Measurements from ENCODE around the gene COX7B2.

Gene COX7B2

GRCh38 chr4:46886711-46887110, 22.3 kb downstream of the COX7B2 start:
- DNase-seq, result no peak

GRCh38 chr4:46878641-46879040, 30.4 kb downstream of the COX7B2 start:
- DNase-seq, result no peak

GRCh38 chr4:46874811-46875210, 34.2 kb downstream of the COX7B2 start:
- no peak for DNase-seq

DNA sequence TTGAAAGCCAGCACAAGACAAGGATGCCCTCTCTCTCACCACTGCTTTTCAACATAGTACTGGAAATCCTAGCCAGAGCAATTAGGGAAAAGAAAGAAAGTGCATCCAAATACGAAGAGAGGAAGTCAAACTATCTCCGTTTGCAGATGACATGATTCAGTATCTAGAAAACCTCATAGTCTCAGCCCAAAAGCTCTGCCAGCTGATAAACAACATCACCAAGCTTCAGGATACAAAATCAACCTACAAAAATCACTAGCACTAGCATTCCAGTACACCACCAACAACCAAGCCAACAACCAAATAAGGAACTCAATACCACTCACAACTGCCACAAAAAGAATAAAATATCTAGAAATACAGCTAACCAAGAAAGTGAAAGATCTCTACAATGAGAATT, 38.6 kb downstream of the COX7B2 start:
- DNase-seq, result no peak

DNA sequence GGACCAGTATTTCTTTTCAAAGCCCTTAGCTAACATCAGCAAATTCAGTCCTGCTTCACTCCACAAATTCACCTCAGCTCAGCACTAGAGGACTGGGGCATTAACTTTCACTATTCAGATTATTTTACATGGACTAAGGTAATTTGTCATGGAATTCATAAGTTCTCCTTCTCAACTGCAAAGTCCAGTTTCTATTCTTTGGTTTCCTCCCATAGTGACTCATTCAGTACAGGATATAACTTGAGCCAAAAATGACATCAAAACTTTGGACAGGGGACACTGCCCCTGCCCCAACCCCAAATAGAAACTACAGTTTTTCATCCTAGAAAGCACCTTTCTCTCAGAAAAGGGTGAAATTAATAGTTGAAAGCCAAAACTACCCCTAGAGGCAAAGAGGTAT, 52.7 kb downstream of the COX7B2 start:
- no peak for DNase-seq

- DNase-seq, result no peak
These were observed 56.2 kb downstream of the COX7B2 start for GRCh38 chr4:46852800-46853199.

- no peak for DNase-seq
These were observed 59.0 kb downstream of the COX7B2 start for GRCh38 chr4:46850026-46850425.

DNA sequence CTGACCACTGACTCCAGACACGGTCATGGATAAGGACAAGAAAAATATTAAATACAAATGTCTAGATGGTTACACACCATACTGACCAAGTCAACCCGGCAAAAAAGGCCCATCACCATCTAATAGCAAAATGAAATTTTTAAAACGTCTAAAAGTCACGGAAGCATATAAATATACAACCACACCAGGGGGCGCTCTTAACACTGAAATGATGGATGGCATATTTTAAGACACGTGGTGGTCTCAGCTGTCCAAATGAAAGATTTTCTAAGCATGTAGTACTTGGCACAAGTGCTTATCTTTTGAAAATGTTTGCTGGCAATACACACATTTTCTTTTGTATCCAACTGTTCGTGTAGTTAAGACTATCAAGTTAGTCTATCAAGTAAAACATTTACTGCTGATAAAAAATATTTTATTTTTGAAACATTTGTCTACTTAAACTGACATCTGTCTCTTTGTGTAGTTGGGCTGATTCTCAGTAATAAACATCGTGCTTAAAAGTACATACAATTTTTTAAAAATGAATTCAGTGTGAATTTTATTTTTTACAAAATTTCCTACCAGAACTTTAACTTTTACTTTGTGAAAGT, 64.6 kb downstream of the COX7B2 start:
- DNase-seq, result peak; percentile 68

DNA sequence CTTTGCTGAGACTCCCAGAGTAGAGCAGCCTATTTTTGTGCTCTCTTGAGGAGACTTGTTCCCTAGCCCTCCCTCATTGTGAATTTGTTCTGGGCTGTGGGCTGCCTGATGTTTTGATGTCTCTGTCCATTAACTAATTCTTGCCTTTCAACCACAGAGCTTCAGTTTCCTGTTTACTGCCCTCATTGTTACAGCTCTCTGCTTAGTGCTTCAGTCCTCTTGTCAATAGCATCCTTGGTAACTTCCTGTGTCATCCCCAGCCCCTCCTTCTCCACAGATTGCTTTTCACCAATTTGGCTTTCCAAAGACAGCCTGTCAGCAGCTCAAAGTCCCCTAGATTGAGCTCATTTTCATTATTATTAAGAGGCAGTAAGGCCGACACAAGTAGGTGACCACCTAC, 69.9 kb downstream of the COX7B2 start:
- DNase-seq, result no peak

DNA sequence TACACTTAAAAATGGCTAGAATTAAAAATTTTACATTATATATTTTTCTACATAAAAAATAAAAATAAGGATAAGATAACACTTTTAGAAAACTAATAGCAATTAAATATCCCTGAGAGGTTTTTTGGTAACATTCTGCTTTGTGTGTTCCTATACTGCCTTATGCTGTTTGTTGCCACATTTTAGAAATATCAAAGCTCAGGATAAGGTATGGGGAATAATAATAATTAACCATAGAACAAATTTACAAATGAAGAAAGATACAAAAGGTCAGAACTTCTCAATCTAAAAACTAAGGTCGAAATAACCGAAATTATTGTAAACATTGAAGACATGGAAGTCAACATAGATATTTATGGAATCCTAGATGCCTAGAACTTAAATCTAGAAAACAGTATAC, 71.4 kb downstream of the COX7B2 start:
- no peak for DNase-seq

DNA sequence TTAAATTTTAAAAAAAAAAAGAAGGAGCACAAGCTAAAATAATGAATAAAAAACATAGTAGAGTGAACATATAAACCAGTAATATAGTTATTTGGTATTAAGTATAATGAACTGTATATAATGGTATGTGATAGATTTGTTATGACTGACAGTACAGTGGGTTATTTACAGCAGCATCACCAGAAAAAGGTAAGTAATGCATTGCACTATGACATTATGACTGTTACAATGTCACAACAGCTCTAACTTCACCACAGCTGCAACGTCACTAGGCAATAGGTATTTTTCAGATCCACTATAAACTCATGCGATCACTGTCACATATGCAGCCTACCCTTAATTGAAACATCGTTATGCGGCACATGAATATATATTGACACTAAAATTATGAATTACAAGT, 72.5 kb downstream of the COX7B2 start:
- DNase-seq, result no peak

DNA sequence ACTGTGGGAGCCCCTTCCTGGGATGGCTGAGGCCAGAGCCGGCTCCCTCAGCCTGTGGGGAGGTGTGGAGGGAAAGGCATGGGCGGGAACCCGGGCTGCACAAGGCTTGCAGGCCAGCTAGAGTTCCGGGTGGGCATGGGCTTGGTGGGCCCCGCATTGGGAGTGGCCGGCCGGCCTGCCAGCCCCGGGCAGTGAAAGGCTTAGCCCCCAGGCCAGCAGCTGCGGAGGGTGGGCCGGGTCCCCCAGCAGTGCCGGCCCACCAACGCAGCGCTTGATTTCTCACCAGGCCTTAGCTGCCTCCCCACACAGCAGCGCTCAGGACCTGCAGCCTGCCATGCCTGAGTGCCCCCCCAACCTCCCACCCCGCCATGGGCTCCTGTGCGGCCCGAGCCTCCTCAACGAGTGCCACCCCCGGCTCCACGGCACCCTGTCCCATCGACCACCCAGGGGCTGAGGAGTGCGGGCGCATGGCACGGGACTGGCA, 78.0 kb downstream of the COX7B2 start:
- DNase-seq, result no peak

DNA sequence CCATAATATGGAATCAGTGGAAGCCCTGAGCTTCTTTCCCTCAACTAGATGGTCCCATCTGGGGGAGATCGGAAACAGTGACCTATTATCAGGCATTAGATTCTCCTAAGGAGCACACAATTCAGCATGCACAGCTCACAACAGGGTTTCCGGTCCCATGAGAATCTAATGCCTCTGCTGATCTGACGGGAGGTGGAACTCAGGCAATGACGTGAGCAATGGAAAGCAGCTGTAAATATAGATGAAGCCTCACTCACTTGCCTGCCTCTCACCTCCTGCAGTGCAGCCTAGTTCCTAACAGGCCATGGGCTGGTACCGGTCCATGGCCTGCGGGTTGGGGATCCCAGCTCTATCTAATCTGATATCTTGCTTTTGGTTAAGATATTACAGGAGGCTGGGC, 88.9 kb downstream of the COX7B2 start:
- DNase-seq, result no peak

- no peak for DNase-seq
These were observed 90.0 kb downstream of the COX7B2 start for GRCh38 chr4:46819095-46819494.

DNA sequence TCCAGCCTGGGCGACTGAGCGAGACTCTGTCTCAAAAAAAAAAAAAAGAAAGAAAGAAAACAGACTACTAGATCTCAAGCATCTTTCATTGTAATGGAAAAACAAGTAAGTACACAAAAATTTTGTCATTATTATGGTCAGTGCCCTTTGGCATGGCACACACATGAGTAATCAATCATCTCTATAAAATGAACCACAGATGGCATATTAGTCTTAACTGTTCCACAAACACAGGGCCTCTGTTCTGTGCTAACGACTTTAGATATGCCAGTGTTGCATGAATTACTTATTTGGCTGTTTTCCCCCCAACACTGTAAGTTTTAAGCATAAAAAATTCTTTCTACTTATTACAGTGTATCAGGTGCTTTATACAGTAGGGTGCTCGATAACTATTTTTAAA, 90.4 kb downstream of the COX7B2 start:
- DNase-seq, result no peak

DNA sequence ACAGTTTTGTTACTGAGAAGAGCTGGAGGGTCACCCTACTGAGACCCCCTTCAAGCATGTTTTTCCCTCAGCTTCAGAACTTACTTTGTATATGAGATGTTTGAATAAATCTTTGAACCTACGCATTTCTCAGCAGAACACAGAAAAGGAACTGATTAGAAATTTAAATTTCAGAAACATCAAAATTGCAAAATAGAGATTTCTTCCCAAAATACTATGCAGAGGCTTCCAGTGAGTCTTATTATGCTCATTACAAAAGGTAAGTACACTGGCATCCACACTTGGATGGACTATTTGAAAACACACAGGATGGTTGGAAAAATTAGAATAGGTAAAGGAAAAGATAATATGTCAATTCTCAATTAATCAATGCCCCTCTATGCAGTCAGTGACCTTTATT, 91.2 kb downstream of the COX7B2 start:
- DNase-seq, result no peak

- no peak for DNase-seq
These were observed 104.1 kb downstream of the COX7B2 start for GRCh38 chr4:46804781-46805413.

- DNase-seq, result no peak
These were observed 116.0 kb downstream of the COX7B2 start for GRCh38 chr4:46793036-46793435.

DNA sequence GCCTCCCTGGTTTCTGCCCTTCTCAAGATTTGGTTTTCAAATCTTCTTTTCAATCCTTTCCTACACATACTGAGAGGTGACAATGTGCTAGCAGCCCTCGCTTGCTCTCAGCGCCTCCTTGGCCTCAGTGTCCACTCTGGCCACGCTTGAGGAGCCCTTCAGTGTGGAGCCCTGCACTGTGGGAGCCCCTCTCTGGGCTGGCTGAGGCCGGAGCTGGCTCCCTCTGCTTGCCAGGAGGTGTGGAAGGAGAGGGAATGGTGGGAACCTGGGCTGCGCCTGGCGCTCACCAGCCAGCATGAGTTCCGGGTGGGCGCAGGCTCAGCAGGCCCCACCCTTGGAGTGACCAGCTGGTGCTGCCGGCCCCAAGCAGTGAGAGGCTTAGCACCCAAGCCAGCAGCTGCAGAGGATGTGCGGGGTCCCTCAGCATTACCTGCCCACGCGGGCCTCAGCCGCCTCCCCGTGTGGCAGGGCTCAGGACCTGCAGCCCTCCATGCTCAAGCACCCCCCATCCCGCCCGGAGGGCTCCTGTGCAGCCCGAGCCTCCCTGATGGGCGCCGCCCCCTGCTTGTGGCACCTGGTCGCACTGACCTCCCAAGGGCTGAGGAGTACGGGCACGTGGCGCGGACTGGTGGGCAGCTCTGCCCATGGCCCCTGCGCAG, 127.5 kb downstream of the COX7B2 start:
- DNase-seq, result no peak

- no peak for DNase-seq
These were observed 143.6 kb downstream of the COX7B2 start for GRCh38 chr4:46765465-46765864.

DNA sequence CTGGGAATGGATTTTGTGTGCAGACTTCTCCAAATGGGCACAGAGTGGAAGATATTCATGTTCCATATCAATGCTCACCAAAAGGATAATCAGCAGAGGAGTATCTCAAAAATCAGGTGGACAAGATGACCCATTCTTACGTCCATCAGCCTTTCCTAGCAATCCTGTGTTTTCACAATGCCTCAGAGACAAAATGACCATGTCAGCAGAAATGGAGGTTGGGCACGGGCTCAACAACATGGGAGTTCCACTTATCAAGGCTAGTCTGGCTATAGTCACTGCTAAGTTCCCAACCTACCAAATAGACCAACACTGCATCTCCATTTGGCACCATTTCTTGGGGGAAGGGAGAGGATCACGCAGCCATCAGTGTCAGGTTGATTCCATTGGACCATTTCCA, 179.0 kb downstream of the COX7B2 start:
- no peak for DNase-seq

DNA sequence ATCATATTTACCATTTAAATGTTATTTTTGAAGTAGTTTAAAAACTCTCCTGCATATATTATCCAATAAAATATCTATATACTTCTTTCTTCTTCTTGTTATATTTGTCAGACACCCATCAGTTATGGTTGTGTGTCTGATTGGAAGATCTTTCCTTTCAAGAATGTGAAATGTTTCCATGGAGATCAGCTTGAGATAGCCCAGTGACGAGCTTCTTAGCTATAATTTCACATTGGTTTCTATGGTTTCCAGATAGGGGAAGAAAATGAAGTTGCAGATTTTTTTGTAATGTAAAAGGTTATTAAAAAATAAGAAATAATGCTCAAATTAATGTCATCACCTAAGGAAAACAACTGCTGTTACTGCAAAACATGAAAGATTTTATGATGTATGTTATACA, 189.0 kb downstream of the COX7B2 start:
- no peak for DNase-seq

DNA sequence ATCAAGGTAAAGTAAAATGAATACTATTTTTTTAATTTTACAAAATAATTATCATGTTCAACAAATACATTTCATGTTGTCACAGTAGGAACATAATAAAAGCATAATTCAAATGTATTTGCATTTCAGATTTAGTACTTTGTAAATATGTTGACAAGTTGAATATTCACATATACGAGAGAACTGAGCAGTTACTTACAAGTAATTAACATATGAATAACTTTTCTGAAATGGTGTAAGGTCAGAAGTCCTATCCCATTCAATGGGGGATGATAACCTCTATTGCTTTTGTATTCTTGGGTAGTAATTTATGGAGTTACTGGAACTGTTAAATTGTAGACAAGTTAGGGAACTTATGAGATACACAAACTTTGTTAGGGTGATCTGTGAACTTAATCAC, 191.1 kb downstream of the COX7B2 start:
- no peak for DNase-seq

- DNase-seq, result no peak
These were observed 193.6 kb downstream of the COX7B2 start for GRCh38 chr4:46715468-46715867.

GRCh38 chr4:46698891-46699290, 210.2 kb downstream of the COX7B2 start:
- DNase-seq, result no peak

All from suppressor macrophage treated with lipopolysaccharide for 4 hours (primary cell).